Measurements from ENCODE around the gene PARK7.

Gene PARK7

GRCh38 chr1:7984811-7985210, 23.3 kb downstream of the PARK7 start:
- no peak for DNase-seq (ENCODE audit: low spot score)

DNA sequence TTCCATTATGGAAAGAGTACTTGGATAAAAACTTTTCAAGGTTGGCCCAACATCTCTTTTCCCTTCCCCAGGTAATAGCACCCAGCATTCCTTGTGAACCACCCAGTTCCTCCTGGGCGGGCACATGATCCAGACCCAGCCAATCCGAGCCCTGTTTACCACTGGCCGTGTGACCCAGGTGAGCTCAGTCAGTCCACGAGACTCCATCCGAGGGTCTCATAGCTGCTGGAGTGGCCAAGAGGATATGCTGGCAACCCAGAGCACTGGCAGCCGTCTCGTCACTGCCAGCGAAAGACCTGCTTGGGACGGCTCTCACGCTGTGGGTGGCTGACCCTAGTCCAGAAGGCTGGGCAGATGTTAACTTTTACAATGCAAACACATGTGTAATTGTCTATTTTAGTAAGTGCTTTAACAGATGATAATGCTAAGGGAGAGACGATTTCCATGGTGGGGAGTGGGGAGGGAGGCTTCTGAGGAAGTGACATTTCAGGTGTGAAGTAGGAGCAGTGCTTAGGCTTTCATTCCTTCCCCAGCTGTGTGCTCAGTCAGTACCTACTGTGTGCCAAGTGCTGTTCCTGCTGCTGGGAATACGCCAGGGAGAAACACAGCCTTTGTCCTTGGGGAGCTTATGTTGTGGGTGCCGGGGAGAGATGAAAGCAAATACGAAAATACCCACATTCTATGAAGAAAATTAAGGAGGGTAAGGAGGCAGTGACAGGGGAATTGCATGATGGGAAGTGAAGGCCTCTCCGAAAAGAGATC, 24.5 kb downstream of the PARK7 start:
- no peak for DNase-seq (ENCODE audit: low spot score)

DNA sequence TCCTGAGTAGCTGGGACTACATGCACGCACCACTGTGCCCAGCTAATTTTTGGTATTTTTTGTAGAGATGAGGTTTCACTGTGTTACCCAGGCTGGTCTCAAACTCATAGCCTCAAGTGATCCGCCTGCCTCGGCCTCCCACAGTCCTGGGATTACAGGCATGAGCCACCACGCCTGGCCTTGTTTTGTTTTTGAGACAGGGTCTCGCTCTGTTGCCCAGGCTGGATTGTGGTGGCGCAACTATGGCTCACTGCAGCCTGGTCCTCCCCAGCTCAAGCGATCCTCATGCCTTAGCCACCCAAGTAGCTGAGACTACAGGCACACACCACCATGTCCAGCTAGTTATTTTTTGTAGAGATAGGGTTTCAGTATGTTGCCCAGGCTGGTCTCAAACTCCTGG, 26.0 kb downstream of the PARK7 start:
- no peak for DNase-seq (ENCODE audit: low spot score)

GRCh38 chr1:7988576-7988975, 27.1 kb downstream of the PARK7 start:
- DNase-seq (ENCODE audit: low spot score), result no peak

- no peak for DNase-seq (ENCODE audit: low spot score)
Observed at GRCh38 chr1:7989762-7990428, 28.4 kb downstream of the PARK7 start.

DNA sequence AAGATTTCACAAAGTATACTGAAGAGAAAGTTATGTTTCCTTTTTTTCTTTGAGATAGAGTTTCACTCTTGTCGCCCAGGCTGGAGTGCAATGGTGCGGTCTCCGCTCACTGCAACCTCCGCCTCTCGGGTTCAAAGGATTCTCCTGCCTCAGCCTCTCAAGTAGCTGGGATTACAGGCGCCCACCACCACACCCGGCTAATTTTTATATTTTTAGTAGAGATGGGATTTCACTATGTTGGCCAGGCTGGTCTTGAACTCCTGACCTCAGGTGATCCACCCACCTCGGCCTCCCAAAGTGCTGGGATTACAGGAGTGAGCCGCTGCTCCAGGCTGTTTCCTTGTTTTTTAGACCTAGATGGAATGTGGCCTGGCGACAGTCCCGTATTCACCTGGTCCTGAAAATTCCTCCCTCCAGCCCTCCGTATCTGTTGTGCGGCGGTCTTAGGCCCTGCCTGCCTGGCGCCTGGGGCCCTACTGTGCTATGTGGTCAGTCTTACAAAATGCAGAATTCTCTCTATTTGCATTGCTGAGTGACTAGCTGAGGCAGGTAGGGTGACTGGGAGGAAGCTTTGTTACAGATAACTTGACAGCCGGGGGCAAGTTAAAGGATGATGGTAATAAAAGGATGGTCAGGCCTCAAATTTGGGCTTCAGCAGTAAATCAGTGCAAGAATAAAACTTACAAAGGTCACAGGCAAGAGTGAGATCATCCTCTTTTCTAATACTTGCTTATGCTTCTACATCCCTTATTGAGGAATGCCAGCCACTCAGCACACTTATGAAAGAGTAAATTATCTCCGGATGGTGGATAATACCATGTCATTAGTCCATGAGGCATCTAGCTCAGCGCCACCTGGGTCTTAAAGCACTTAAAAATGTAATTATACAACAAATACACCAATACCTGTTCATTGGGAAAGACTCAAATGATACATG, 30.3 kb downstream of the PARK7 start:
- no peak for DNase-seq (ENCODE audit: low spot score)

- no peak for DNase-seq (ENCODE audit: low spot score)
Observed at GRCh38 chr1:7992885-7993284, 31.4 kb downstream of the PARK7 start.

- DNase-seq (ENCODE audit: low spot score), result no peak
Observed at GRCh38 chr1:7993593-7994479, 32.3 kb downstream of the PARK7 start.

GRCh38 chr1:7994827-7995226, 33.3 kb downstream of the PARK7 start:
- no peak for DNase-seq (ENCODE audit: low spot score)

DNA sequence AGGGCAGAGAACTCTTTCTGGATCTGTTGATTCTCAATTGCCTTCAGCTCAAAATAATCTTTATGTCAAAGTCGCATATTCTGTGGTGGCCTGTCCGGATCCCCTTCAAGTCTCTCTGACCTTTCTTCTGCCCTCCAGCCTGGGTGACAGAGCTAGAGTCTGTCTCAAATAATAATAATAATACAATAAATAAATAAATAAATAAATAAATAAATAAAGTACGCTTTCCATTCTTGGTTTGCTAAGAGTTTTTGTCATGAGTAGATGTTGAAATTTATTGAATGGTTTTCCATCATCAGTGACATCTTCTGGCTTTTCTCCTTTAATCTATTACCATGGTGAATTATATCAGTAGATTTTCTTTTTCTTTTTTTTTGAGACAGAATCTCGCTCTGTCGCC, 33.9 kb downstream of the PARK7 start:
- no peak for DNase-seq (ENCODE audit: low spot score)

- DNase-seq (ENCODE audit: low spot score), result no peak
Observed at GRCh38 chr1:8002329-8002910, 40.9 kb downstream of the PARK7 start.

GRCh38 chr1:8002921-8003320, 41.4 kb downstream of the PARK7 start:
- DNase-seq (ENCODE audit: low spot score), result no peak

GRCh38 chr1:8003438-8004112, 42.1 kb downstream of the PARK7 start:
- DNase-seq (ENCODE audit: low spot score), result peak; percentile 60

DNA sequence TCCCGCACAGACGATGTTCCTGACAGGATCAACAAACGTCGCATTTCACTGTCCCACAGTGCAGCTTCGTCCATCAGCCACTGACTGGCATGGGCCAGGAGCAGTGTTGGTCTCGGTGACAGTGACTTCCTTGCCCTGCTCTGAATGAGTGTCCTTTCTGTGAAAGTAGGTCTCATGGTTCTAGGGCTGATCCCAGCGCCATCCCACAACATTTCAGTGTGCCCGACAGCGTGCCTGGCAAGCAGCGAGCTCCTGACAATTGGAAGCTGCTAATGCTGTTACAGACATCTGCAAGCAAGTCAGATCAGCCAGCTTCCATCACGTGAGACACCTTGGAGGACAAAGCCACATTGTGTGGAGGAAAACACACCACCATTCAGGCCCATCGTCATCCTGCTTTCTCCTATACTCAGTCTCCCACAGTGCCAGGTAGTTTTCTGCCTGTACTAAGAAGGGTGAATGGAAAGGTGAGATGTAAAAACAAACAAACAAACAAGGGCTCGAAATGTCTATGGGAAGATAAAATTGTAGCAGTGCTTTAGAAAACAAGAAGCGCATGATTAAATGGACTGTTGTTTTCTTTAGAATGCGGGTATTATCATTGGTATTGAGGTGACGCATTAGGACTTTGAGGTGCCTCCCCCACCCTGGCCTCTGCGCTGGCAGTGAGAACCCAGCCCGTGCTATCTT, 42.7 kb downstream of the PARK7 start:
- no peak for DNase-seq (ENCODE audit: low spot score)

DNA sequence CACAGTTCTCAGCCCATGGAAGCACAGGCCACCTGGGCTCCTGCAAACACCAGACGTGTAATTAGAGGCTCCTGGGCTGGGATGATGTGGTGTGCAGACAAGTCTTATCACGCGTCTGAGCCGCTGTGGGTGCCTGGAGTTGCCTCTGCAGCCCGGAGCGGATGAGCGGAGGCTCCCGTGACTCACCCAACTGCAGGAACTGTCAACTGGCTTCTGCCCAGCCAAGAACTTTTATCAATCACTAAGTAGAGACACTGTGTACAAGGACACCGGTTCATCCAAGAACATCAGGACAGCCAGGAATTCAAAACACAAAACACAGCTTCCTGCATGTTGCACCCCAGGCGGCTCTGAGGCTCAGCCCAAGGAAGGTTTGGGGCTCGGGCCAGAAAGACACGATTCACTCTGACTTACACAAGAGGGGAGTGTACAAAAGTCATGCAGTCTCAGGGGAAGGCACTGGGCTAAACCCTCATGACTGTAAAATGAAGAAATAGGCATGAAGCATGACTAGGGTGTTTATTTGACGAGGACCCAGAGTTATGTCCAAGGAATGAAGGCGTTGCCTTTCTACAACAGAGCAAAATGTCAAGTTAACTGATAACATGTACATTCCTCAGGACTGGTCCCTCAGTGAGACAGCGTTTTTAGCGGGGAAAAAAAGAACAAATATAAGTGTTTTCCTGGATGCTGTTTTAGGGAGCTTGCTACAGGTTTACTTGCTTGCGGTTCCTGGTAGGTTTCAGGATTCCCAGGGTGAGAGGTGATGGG, 43.5 kb downstream of the PARK7 start:
- DNase-seq (ENCODE audit: low spot score), result peak; percentile 77

GRCh38 chr1:8006037-8006963, 44.8 kb downstream of the PARK7 start:
- DNase-seq (ENCODE audit: low spot score), result no peak

DNA sequence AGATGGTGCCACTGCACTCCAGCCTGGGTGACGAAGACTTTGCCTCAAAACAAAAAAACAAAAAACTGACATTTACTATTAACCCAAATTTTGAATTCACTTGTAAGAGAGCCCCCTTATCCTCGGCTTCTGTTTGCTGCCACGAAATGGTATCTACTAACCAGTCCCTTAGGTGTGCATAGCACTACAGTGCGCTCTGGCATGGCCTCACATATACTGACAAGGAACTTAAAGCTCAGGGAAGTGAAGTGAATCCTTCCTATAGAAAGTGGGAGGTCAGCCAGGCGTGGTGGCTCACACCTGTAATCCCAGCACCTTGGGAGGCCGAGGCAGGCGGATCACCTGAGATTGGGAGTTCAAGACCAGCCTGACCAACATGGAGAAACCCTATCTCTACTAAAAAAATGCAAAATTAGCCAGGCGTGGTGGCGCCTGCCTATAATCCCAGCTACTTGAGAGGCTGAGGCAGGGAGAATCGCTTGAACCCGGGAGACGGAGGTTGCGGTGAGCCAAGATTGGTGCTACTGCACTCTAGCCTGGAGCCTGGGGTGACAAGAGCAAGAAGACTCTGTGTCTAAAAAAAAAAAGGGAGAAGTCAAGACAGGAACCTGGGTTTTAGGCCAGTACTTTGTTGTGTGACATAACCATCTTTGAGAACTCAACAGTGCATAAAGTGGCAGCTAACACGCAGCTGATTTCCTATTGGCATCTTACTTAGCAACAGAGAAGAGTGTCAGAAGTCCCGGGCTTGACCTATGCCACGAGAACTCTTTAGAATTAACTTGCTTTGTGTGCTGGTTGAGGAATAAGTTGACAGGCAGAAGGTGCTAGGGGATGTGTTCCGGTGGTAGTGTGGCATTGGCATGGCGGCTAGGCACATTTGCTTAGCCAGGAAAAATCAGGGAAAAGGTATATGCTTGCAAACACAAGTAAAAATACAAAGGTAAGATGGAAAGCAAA, 47.8 kb downstream of the PARK7 start:
- no peak for DNase-seq (ENCODE audit: low spot score)
